ENCODE results near the gene CLCF1. TPM values are rescaled to one million over a fixed set of nuclear protein-coding genes. Genes with fewer than 3 reads are reported as not detected.

CLCF1 gene
- polyA plus RNA-seq, 1 of the 3 experiments (the other 2 are of a cell fraction) = 27.0 TPM

GRCh38 chr11:67401495-67402191 is 28.2 kb upstream of the CLCF1 start, which contains the start of gene PPP1CA (continued):
- TF ChIP-seq, protein P1, sequence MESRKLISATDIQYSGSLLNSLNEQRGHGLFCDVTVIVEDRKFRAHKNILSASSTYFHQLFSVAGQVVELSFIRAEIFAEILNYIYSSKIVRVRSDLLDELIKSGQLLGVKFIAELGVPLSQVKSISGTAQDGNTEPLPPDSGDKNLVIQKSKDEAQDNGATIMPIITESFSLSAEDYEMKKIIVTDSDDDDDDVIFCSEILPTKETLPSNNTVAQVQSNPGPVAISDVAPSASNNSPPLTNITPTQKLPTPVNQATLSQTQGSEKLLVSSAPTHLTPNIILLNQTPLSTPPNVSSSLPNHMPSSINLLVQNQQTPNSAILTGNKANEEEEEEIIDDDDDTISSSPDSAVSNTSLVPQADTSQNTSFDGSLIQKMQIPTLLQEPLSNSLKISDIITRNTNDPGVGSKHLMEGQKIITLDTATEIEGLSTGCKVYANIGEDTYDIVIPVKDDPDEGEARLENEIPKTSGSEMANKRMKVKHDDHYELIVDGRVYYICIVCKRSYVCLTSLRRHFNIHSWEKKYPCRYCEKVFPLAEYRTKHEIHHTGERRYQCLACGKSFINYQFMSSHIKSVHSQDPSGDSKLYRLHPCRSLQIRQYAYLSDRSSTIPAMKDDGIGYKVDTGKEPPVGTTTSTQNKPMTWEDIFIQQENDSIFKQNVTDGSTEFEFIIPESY (IDR thresholded peaks at IDR 0.05; ENCODE audit: borderline replicate concordance, low read depth) = no peak
- TF ChIP-seq RCOR1 (IDR thresholded peaks at IDR 0.05; ENCODE audit: low read length) = no peak
- peak; percentile 46; the same call in 1 of the 2 replicates for TF ChIP-seq ELF1 (IDR thresholded peaks at IDR 0.05)
- TF ChIP-seq TEAD4 (IDR thresholded peaks at IDR 0.05; ENCODE audit: borderline replicate concordance, insufficient read depth) = no peak
- TF ChIP-seq, protein P2, sequence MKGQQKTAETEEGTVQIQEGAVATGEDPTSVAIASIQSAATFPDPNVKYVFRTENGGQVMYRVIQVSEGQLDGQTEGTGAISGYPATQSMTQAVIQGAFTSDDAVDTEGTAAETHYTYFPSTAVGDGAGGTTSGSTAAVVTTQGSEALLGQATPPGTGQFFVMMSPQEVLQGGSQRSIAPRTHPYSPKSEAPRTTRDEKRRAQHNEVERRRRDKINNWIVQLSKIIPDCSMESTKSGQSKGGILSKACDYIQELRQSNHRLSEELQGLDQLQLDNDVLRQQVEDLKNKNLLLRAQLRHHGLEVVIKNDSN (IDR thresholded peaks at IDR 0.05; ENCODE audit: borderline replicate concordance, low read depth) = no peak
- TF ChIP-seq GATA2 (CRISPR knock-in tag; IDR thresholded peaks at IDR 0.05) = no peak
- TF ChIP-seq RFX5 (IDR thresholded peaks at IDR 0.05; ENCODE audit: low read length) = no peak
- TF ChIP-seq MEF2A (IDR thresholded peaks at IDR 0.05; ENCODE audit: borderline replicate concordance, low read depth) = no peak
- TF ChIP-seq YY1 (IDR thresholded peaks at IDR 0.05; ENCODE audit: low read depth) = peak; percentile 45; the same call in 1 of the 2 replicates
- TF ChIP-seq TAF1 (IDR thresholded peaks at IDR 0.05; ENCODE audit: borderline replicate concordance, low read depth, low read length) = 0 out of 2 replicates have a peak, but pooled peaks have one; percentile 10
- TF ChIP-seq RXRA (IDR thresholded peaks at IDR 0.05; ENCODE audit: borderline replicate concordance, low read depth) = no peak

GRCh38 chr11:67400942-67401494 is 27.6 kb upstream of the CLCF1 start:
- TF ChIP-seq CTCF (IDR thresholded peaks at IDR 0.05) = 0 out of 2 replicates have a peak, but pooled peaks have one; percentile 19
- no peak for TF ChIP-seq NFIC (IDR thresholded peaks at IDR 0.05; ENCODE audit: borderline replicate concordance)
- H3K4me1 ChIP-seq (ENCODE audit: control insufficient read depth in 1 of 2, insufficient read depth in 2 of 2, low read depth in 1 of 2, low read length in 1 of 2) = peaks cover 9 to 17% of the 10 kb centered on the region in 2 experiments; a peak in 2 of 4 replicates
- CTCF ChIA-PET = interaction anchor here (0.6 to 4.9 kb wide), 24 partner anchors 9 to 171 kb away, joined by 3 to 32 read pairs (median 5); partner anchors contain the start of genes PITPNM1, RAD9A, RPS6KB2 and TMEM134
- peaks cover 25% of the 10 kb centered on the region for H3K79me2 ChIP-seq (ENCODE audit: insufficient read depth)
- no peaks in the 10 kb centered on the region for H3K9me3 ChIP-seq
- no peaks in the 10 kb centered on the region for H3K9me2 ChIP-seq
- 0 out of 2 replicates have a peak overlapping the region, but pooled peaks have one; percentile 11 for H2AFZ ChIP-seq (ENCODE audit: low read depth)
- peaks cover 5% of the 10 kb centered on the region for H3F3A ChIP-seq (replicated peaks; ENCODE audit: insufficient read depth)
- peaks cover 14% of the 10 kb centered on the region for H4K20me1 ChIP-seq (ENCODE audit: insufficient read depth)
- peaks cover 8 to 22% of the 10 kb centered on the region in 2 experiments for H3K36me3 ChIP-seq (replicated peaks in 1 of 2; ENCODE audit: control insufficient read depth in 1 of 2, insufficient read depth in 2 of 2, low read length in 1 of 2)
- H3K9ac ChIP-seq = peak overlapping the region; percentile 95
- peak overlapping the region; percentile 81 to 91 for H3K27ac ChIP-seq (ENCODE audit: low read depth in 2 of 2, low read length in 1 of 2)
- peak overlapping the region; percentile 98 for H3K4me2 ChIP-seq
- no peaks in the 10 kb centered on the region for H3K27me3 ChIP-seq (ENCODE audit: insufficient read depth)
- no peak for DNase-seq
- peak overlapping the region; percentile 85 to 89 for H3K4me3 ChIP-seq (ENCODE audit: low read depth in 2 of 2, low read length in 1 of 2)
- POLR2A ChIA-PET = interaction anchor here (0.7 to 2.2 kb wide), 10 partner anchors 9 to 183 kb away, joined by 3 to 32 read pairs (median 4); partner anchors contain the start of genes GSTP1, POLD4, RAD9A and RPS6KB2
- 15% methylated on average over 7 of the region's 27 CpGs for WGBS (ENCODE audit: low lambda C conversion rate)
